ENCODE data around the gene KPNA4. TPM values are rescaled to one million over a fixed set of nuclear protein-coding genes. Genes with fewer than 3 reads are reported as not detected.
"Not testable (repeated sequence)": the region's sequence is repeated elsewhere in the genome, so short reads cannot be mapped to it uniquely, and the experiment has no call there.

KPNA4 gene
- total and polyA plus RNA-seq, 3 donors from 2014 or later, result 33.1 to 39.6 (median 35.7) TPM

DNA sequence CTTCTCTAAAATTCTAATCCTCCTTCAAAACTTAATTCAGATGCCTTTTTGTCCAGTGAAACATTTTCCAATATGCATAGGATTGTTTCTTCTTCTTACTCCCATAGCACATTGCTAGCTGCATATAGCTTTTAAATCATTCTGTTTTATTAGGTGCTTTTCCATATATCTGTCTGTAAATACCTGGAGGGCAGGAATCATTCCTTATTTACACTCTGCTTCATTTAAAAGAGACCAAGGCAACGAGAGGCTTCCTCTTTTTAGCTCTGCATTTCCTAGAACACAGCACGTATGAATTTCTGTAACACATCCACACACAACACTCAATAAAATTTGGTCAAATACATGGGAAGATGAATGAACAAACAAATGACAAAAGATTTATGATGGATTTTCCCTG lies 43.5 kb upstream of the KPNA4 start:
- TF ChIP-seq POLR2A (IDR thresholded peaks at IDR 0.05), result no peak
- TF ChIP-seq, protein P1, sequence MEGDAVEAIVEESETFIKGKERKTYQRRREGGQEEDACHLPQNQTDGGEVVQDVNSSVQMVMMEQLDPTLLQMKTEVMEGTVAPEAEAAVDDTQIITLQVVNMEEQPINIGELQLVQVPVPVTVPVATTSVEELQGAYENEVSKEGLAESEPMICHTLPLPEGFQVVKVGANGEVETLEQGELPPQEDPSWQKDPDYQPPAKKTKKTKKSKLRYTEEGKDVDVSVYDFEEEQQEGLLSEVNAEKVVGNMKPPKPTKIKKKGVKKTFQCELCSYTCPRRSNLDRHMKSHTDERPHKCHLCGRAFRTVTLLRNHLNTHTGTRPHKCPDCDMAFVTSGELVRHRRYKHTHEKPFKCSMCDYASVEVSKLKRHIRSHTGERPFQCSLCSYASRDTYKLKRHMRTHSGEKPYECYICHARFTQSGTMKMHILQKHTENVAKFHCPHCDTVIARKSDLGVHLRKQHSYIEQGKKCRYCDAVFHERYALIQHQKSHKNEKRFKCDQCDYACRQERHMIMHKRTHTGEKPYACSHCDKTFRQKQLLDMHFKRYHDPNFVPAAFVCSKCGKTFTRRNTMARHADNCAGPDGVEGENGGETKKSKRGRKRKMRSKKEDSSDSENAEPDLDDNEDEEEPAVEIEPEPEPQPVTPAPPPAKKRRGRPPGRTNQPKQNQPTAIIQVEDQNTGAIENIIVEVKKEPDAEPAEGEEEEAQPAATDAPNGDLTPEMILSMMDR (IDR thresholded peaks at IDR 0.05), result no peak
- H3K36me3 ChIP-seq (ENCODE audit: low read depth, missing control alignments), result no peaks in the 10 kb centered on the region
- DNase-seq, result no peak
- no peaks in the 10 kb centered on the region for H3K9me3 ChIP-seq
- 67 to 74% methylated on average over 2 of the region's 2 CpGs for WGBS, 2 donors
- no peaks in the 10 kb centered on the region for H3K27me3 ChIP-seq
- H3K4me1 ChIP-seq, result no peaks in the 10 kb centered on the region
- H3K27ac ChIP-seq, result no peak overlapping the region
- no peak overlapping the region for H3K4me3 ChIP-seq
- intact Hi-C loops (cut with DNase I; ENCODE audit: low total_unique reads), result no loop called here

DNA sequence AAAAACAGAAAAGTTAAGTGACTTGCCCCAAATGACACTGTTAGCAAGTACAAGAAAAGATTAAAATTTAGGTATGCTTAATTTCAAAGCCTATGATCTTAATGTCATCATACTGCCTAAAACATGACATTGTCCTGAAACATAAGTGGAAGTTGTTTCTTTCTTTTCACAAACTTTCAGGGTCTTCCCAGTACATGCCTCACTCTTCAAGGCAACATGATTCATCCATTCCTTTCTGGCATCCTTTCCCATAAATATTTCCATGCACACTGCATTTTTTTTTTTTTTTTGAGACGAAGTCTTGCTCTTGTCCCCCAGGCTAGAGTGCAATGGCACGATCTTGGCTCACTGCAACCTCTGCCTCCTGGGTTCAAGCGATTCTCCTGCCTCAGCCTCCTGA lies 42.5 kb upstream of the KPNA4 start:
- 74 to 79% methylated on average over 3 of the region's 3 CpGs for WGBS, 2 donors
- intact Hi-C loops (cut with DNase I; ENCODE audit: low total_unique reads), result no loop called here
- no peak overlapping the region for H3K4me3 ChIP-seq

DNA sequence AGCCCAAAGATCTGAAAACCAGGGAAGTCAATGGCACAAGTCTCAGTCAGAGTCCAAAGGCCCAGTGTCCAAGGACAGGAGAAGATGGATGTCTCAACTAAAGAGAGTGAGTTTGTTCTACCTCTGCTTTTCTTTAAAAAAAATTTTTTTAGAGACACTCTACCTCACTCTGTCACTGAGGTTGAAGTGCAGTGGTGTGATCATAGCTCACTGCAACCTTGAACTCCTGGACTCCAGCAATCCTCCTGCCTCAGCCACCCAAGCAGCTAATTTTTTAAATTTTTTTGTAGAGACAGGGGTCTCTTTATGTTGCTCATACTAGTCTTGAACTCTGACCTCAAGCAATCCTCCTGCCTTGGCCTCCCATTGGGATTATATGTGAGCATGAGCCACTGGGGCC lies 39.9 kb upstream of the KPNA4 start:
- Histone ChIP-seq H3K4me3 (no peak overlapping the region), H3K9me3 (no peaks in the 10 kb centered on the region), H3K27me3 (no peaks in the 10 kb centered on the region), H3K27ac (no peak overlapping the region), H3K4me1 (no peaks in the 10 kb centered on the region), H3K36me3 (ENCODE audit: low read depth, missing control alignments) (no peaks in the 10 kb centered on the region)
- TF ChIP-seq, protein P1 (IDR thresholded peaks at IDR 0.05), result no peak
- no peak for TF ChIP-seq POLR2A (IDR thresholded peaks at IDR 0.05)
- intact Hi-C loops (cut with DNase I; ENCODE audit: low total_unique reads), result no loop called here
- no peak for DNase-seq

More for the DNA sequence above, 42.5 kb upstream of the KPNA4 start:
- H3K36me3 ChIP-seq (ENCODE audit: low read depth, missing control alignments), result no peaks in the 10 kb centered on the region
- H3K4me1 ChIP-seq, result no peaks in the 10 kb centered on the region
- no peaks in the 10 kb centered on the region for H3K27me3 ChIP-seq
- DNase-seq, result no peak
- TF ChIP-seq, protein P1 (IDR thresholded peaks at IDR 0.05), result no peak
- no peak for TF ChIP-seq POLR2A (IDR thresholded peaks at IDR 0.05)
- H3K9me3 ChIP-seq, result no peaks in the 10 kb centered on the region
- H3K27ac ChIP-seq, result no peak overlapping the region

DNA sequence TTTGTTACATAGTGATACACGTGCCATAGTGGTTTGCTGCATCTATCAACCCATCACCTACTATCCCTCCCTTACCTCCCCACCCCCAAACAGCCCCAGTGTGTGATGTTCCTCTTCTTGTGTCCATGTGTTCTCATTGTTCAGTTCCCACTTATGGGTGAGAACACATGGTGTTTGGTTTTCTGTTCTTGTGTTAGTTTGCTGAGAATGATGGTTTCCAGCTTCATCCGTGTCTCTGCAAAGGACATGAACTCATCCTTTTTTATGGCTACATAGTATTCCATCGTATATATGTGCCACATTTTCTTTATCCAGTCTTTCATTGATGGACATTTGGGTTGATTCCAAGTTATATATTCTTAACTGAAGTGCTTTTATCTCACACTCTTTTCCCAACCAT lies 38.5 kb upstream of the KPNA4 start:
- H3K9me3 ChIP-seq; intact Hi-C loops (cut with DNase I; ENCODE audit: low total_unique reads); H3K27ac ChIP-seq; H3K4me3 ChIP-seq; H3K27me3 ChIP-seq; H3K4me1 ChIP-seq; DNase-seq; H3K36me3 ChIP-seq (ENCODE audit: low read depth, missing control alignments): not testable (repeated sequence)
- 84 to 90% methylated on average over 3 of the region's 3 CpGs for WGBS, 2 donors

DNA sequence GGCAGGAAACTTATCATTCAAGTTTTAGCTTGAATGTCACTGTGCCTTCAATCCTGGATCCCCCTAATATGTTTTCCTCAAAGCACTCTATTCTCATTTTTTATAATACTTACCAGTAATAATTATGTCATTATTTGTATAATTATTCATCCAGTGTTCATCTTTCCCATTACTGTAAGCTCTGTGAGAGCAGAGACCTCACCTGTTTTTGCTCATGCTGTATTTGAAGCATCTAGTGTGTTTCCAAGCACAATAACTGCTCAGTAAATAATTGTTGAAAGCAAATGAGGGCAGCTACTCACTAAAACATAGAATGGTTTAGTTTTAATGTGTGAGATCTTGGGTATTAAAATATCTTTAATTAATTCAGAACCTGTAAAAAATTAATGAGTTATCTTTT lies 36.9 kb upstream of the KPNA4 start:
- Histone ChIP-seq H3K27ac (no peak overlapping the region), H3K4me1 (no peaks in the 10 kb centered on the region), H3K36me3 (ENCODE audit: low read depth, missing control alignments) (no peaks in the 10 kb centered on the region), H3K27me3 (no peaks in the 10 kb centered on the region), H3K4me3 (no peak overlapping the region), H3K9me3 (no peaks in the 10 kb centered on the region)
- DNase-seq, result no peak
- intact Hi-C loops (cut with DNase I; ENCODE audit: low total_unique reads), result no loop called here
- no peak for TF ChIP-seq POLR2A (IDR thresholded peaks at IDR 0.05)
- TF ChIP-seq, protein P1 (IDR thresholded peaks at IDR 0.05), result no peak

Data from testis (tissue), 3 donors.